NCI-H1694 (cell line): ENCODE data around the gene PSME4.

Experiments
- DNase-seq: peaks from one replicate; lab custom pipeline; 2025; lab: John Stamatoyannopoulos, UW

PSME4 gene

GRCh38 chr2:53970724-53971602, at the start of gene PSME4:
TSS of gene PSME4 (minus strand) at chr2:53970993. CDS start at chr2:53970784, 209 bp downstream.
- DNase-seq: peak; percentile 72

- DNase-seq: no peak
These were observed 45.3 kb upstream of the PSME4 start for GRCh38 chr2:54015798-54016699.

DNA sequence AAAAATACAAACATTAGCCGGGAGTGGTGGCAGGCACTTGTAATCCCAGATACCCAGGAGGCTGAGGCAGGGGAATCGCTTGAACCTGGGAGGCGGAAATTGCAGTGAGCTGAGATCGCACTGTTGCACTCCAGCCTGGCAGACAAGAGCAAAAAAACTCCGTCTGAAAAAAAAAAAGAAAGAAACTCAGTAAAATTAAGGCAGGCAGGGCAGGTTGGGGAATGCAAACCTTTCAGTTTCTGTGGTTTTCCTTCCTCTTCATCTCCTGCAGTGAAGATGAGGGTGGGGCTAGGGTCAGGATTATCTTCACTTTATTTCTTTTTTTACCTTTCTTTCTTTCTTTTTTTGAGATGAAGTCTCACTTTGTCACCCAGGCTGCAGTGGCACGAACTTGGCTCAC, 43.2 kb upstream of the PSME4 start:
- DNase-seq: no peak

DNA sequence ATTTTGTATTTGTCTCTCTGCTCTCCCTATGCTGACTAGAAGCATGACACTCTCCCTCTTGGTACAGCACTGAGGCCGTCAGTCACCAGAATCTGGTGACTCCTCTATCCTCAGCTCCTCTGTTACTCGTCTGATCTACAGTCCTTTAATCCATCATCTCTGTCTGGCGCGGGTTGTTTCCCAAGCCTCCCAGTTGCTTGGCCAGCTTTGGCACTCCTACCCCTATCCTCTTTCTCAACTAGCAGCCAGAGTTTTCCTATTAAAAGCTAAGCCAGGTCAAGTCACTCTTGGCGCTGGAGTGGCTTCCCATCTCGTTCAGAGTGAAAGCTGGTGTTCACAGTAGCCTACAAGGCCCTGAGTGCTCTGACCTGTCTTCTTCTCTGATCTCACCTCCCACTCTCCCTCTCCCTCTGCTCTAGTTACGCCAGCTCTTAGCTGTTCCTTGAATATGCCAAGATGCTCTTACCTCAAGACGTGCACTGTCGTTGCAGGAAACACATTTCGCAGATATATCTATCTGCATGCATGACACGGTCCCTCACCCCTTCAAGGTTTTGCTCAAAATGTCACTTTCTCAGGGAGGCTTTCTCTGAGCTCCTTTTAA, 41.8 kb upstream of the PSME4 start:
- no peak for DNase-seq

DNA sequence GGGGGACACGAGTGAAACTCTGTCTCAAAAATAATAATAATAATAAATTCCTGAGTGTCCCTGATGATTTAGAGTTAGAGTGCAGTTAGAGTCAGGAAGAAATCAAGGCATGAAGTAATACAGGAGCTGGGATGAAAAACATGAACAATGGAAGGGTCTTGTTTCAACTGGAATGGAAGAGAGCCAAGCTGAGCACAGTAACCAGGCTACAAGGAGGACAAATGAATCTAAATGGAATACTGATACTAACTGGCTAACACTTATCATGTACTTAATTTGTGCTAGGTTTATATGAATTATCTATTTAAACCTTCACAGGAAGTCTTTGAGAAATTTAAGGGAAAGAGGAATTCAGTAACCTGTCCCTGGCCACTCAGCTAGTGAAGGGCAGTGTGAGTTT, 38.8 kb upstream of the PSME4 start:
- no peak for DNase-seq

DNA sequence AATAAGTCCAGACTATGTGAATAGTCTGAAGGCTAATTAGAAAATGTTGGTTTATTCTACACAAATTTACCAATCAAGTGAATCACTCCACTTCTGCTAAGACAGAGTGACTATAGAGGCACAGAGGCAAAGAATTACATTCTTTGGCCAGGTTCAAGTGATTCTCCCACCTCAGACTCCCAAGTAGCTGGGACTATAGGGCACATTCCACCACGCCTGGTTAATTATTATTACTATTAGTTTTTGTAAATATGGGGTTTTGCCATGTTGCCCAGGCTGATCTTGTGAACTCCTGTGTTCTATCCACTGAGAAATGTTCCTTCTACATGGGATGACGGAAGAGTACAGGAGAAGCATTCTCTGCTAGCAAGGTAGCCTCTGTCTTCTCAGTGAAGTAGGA, 37.6 kb upstream of the PSME4 start:
- DNase-seq: no peak

DNA sequence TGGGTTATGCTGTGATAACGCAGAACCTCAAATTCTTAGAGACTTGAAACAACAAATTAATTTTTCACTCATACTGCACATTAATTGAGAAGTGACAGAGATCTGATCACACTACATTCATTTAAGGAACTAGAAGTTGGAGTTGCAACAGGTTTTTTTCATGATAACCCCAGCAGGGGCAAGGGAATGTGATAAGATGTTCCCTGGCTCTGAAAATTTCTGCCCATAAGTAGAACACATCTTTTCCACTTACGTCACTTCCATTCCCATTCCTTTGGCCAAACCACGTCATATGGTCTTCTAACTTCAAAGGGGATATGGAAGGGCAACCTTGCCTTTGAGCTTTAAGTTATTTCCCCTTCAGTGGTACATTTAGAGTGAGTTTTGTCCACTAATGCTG, 29.7 kb upstream of the PSME4 start:
- no peak for DNase-seq

DNA sequence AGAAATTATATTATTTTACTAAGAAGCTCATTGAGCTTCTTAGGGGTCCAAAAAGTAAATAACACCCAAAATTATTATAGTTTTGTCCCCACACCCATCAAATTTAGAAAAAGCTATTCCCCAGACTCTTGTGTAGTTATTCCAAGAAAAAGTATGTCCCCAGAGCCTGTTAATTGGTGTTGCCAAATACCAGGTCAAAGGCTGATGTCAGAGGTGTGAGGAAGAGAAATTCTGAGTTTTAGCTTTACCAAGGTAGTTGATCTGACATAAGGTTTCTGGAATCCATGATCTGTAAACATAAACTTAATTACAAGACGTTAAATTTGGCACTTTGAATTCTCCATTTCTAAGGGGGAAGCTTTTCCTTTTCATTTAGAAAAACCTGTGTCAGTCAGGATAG, 29.3 kb upstream of the PSME4 start:
- no peak for DNase-seq

DNA sequence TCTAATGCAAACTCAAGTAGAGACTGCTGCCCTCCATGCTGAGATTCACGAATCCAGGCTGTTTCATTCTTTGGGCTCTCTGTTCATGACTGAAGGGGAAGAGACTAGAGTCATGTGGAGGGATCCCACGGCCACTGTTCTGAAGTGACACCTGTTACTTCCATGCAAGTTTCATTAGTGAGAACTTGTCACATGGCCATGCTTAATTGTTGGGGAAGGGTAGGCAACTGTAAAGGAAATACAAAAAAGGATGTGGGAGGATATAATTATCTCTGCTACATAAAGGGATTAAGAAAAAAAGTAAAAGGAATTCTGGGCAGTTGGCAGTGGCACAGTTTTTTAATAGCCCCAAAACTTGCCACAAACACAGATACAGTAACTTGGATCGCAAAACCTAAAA, 28.0 kb upstream of the PSME4 start:
- no peak for DNase-seq

- no peak for DNase-seq
These were observed 24.3 kb upstream of the PSME4 start for GRCh38 chr2:53994818-53995808.

DNA sequence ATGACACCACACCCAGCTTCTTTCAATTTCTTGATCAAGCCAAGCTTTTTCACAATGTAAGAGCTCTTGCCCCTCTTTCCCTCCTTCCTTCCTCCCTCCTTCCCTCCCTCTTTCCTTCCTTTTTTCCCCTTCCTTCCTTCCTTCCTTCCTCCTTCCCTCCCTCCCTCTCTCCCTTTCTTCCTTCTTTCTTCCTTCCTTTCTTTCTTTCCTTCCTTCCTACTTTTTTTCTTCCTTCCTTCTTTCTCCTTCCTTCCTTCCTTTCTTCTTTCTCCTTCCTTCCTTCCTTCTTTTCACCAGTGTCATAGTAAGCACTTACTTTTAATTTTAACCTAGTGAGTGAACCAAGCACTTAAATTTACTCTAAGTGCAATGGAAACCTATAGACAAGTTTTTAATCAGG, 21.2 kb upstream of the PSME4 start:
- no peak for DNase-seq

- DNase-seq: no peak
These were observed 18.5 kb upstream of the PSME4 start for GRCh38 chr2:53989210-53989862.

- DNase-seq: no peak
These were observed 16.6 kb upstream of the PSME4 start for GRCh38 chr2:53987336-53987921.

GRCh38 chr2:53985646-53986045, 14.9 kb upstream of the PSME4 start:
- no peak for DNase-seq

GRCh38 chr2:53969968-53970723, 647 bp downstream of the PSME4 start:
- DNase-seq: no peak

GRCh38 chr2:53969285-53969967, 1.4 kb downstream of the PSME4 start:
- peak; percentile 26 for DNase-seq

GRCh38 chr2:53964987-53965687, 5.7 kb downstream of the PSME4 start:
- no peak for DNase-seq

GRCh38 chr2:53964257-53964952, 6.4 kb downstream of the PSME4 start:
- DNase-seq: no peak
